ENCODE data around the gene CHIC2. TPM values are rescaled to one million over a fixed set of nuclear protein-coding genes. Genes with fewer than 3 reads are reported as not detected.
"Not testable (repeated sequence)": the region's sequence is repeated elsewhere in the genome, so short reads cannot be mapped to it uniquely, and the experiment has no call there.

CHIC2 gene
- 31.3 and 43.7 TPM in 2 replicates for total RNA-seq
- polyA plus RNA-seq (2012) = 41.4 TPM

DNA sequence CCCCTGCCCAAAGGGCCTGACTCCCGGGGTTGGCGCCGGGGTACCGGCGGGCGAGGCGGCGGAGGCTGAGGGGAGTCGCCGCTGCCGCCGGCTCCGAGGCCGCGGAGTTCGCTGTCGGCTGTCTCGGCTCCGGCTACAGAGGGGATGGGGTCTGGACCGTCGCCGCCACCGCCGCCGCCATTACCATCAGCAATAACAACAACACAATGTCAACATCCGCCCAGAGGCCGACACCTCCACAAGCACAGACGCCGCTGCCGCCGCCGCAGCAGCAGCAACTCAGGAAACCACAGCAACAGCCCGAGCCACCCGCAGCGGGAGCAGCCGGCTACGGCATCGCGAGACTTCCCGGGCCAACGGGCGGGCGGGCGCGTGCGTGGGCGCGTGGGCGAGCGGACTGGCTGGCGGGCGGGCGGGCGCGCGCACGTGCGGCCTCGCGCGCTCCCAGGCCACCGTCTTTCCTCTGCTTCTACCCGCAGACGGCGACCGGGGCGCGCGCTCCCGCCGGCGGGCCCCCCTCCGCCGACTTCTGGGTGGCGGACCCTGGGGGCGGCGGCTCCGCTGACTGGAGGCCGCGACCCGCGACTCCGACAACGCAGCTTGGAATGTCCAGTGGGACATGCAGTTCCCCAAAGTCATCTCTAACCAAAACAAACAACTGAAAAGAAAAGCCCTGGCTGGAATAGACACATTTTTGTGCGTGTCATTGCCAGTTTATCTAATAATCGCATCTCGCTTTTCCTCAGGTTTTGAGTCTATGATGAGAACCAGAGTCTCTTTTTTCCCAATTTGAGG, at the start of gene CHIC2:
TSS of gene CHIC2 (minus strand) at position 289 of the 795 bp plus-strand sequence. CDS start 305 bp downstream, outside the sequence.
- DNase-seq (ENCODE audit: low read depth) = peak; percentile 94

DNA sequence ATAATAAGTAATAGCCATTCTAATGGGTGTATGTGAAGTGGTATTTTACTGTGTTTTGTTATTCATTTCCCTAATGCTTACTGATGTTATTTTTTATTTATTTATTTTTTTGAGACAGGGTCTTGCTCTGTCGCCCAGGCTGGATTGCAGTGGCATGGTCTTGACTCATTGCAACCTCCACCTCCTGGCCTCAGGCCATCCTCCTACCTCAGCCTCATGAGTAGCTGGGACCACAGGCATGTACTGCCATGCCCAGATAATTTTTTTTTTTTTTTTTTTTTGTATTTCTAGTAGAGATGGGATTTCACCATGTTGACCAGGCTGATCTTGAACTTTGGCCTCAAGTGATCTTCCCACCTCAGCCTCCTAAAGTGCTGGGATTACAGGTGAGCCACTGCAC, 48.8 kb upstream of the CHIC2 start:
- DNase-seq (ENCODE audit: low read depth) = not testable (repeated sequence)

DNA sequence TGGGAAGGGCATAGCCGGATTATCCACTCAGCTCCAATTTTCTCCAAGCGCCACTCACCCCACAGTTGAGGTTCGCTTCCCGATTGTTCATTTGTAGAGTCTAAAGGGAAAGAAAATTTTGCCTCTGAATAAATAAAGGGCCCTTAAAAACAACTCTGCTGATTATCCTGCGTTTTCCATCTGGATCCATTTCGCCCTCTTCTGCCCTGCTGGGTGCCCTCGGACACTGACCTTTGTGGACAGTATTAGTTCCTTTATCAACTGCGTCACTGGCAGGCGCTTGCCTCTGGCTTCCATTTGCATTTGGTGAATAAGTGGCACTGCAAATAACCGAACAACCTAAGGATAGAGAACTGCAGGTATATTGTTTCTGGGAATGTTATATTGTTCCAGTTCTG, 45.6 kb upstream of the CHIC2 start:
- no peak for DNase-seq (ENCODE audit: low read depth)

GRCh38 chr4:54109241-54110018, 45.0 kb upstream of the CHIC2 start:
- no peak for DNase-seq (ENCODE audit: low read depth)

DNA sequence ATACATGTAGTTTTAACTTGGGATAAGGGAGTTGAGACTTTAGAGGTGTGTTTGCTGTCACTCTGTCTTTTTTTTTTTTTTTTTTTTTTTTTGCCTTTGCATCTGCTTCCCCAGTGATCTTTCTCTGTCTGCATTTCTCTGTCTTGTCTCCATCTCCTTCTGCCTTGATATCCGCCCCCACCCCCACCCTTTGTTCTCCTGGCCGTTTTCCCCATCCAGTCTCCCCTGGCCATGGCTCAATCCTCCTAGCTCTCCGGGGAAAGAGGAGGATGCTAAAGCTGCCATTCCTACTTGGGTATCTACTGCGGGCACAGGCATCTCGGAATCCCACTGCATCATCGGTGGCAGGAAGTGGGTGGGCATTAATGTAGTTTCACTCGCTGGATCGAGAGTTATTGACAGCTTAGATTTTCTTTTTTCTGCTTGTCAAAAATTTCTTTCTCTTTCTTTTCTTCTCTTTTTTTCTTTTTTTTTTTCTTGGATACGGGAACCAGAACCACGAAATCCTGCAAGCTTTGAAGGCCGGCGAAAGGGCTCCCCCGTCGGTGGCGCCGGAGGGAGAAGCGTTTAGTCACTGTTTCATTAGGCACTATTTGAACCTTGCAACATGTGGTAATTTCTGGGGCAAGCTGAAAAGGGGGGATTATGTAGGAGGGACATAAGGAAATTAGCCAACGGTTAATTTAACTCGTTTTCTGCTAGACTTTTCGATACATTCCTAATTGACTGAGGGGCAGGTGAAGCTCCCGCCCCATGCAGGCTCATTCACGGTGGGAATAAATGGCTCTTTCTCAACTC, 43.7 kb upstream of the CHIC2 start:
- no peak for DNase-seq (ENCODE audit: low read depth)

- DNase-seq (ENCODE audit: low read depth) = no peak
Measured at GRCh38 chr4:54104907-54105306, 40.5 kb upstream of the CHIC2 start.

- no peak for DNase-seq (ENCODE audit: low read depth)
Measured at GRCh38 chr4:54103190-54103574, 38.8 kb upstream of the CHIC2 start.

DNA sequence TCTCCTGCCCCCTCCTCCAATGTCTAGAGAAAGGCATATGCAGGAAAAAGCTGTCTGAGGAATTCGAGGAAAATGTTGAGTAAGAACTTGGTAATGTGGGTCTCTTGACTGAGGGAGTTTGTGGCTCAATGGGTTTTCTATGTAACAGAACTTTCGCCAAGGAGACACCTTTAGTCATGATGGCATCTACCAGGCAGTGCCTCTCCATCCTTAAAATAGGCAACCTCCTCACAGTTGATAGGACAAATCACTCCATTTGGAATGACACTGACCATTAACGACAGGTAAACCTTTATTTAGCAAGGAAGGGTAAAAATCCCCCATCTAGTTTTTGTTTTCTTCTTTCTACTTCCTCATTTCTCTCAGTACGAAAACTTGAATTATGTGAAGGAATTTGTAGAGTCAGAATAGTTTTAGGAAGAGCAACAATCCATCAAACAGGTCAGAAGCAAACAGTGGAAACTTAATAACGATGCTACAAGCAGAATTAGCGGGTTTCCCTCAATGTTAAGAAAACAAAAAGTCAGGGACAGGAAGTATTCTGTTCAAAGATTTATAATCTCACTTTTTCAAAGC, 38.2 kb upstream of the CHIC2 start:
- no peak for DNase-seq (ENCODE audit: low read depth)

DNA sequence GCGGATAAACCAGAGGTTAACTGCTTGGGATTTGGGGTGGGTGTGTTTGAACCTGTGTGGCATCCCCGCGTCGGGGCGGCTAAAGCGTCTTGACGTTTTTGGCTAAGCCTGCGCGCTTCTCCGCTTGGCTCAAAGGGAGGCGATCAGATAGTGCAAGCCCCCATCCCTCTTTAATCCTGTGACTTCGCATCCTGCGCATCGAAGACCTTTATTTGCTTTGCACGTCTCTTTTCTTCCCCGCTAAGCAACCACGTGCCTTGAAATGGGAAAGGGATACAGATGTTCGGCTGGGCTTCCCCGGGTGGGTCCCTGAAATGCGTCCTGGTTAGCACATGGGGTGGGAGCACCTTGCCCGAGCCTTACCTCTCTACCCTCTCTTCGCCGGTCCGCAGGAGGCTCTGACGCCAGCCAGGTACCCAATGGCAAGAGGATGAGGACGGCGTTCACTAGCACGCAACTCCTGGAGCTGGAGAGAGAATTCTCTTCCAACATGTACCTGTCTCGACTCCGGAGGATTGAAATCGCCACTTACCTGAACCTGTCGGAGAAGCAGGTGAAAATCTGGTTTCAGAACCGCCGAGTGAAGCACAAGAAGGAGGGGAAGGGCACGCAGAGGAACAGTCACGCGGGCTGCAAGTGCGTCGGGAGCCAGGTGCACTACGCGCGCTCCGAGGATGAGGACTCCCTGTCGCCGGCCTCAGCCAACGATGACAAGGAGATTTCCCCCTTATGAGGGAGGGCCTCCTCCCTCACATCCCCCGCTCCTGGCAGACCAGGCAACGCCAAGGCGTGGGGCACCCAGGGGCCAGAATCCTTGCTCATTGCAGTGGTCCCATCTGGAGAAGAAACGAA, 37.0 kb upstream of the CHIC2 start:
- DNase-seq (ENCODE audit: low read depth) = no peak

DNA sequence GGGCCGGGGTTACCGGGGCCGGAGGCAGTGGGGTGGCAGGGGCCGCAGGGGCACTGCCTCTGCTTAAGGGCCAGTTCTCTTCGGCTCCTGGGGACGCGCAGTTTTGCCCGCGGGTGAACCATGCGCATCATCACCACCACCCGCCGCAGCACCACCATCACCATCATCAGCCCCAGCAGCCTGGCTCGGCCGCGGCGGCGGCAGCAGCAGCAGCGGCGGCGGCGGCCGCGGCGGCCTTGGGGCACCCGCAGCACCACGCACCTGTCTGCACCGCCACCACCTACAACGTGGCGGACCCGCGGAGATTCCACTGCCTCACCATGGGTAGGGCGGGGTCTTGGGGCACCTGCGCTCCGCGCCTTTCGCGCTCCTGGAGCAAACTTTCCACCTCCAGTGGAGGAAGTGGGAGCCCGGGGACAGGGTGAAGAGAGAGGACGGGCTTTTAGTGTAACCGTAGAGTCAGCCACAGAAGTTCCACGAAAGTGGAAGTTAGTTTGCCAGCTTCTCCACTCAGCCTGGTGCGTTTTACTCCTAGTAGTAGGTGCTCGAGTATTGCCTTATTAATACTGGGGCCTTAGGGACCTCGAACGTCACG, 36.3 kb upstream of the CHIC2 start:
- DNase-seq (ENCODE audit: low read depth) = no peak

GRCh38 chr4:54099748-54100574, 35.6 kb upstream of the CHIC2 start, which contains the start of gene GSX2:
Gene GSX2 (plus strand): TSS chr4:54100163. CDS start chr4:54100345, 182 bp downstream.
- no peak for DNase-seq (ENCODE audit: low read depth)

GRCh38 chr4:54099287-54099747, 34.9 kb upstream of the CHIC2 start:
- no peak for DNase-seq (ENCODE audit: low read depth)

DNA sequence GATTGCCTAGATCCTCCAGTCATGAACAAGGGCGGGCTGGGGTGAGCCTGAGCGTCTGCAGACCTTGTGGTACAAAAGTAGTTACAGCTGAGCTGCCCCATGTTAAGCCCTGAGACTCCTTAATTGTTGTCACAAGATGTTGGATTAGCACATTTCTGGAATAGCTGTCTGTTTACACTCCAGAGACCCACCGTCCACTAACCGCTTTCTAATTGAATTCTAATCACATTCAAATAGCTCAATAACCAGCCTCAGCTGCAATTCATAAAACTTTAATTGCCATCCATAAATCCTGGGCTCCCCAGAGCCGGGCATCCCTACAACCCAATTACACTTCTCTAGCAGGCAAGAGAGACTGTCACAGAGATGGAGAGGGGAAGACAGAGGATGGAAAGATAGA, 34.0 kb upstream of the CHIC2 start:
- DNase-seq (ENCODE audit: low read depth) = no peak

DNA sequence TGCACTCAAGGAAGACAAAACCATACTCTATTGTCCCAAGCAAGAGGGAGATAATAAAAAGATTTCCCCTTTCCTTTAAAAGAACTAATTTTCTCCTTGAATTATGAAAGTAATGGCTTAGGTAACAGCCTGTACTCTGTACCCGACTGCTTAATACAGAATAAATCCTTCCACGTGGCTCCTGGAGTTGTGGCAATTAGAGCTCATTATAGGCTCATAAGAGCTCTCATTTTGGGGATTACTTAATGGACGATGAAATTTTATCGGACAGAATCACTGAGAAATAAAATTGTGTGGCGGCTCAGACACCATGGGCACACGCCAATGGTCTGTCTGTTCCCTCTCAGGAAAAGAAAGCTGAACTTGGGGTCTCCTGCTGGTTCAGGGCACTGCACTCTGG, 32.7 kb upstream of the CHIC2 start:
- no peak for DNase-seq (ENCODE audit: low read depth)

GRCh38 chr4:54096295-54096962, 32.0 kb upstream of the CHIC2 start:
- no peak for DNase-seq (ENCODE audit: low read depth)

- DNase-seq (ENCODE audit: low read depth) = no peak
Measured at GRCh38 chr4:54095110-54095825, 30.9 kb upstream of the CHIC2 start.

DNA sequence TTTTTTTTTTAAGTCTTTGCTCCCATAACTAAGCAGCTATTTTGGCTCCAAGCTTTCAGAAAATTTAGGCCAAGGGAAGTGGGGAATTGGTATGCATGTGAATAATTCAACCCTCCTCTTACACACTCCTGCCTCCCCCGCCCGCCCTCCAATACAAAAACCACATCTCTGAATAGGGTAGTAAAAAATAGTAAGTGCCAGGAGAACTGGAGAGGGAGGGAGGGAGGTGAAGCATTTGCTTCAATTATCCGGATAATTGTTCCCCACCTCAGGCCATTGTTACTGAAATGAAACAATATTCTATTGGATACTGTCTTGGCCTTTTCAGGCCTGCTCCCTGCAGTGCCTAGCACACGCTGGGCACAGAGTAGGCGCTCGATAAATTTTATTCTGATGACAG, 30.0 kb upstream of the CHIC2 start:
- DNase-seq (ENCODE audit: low read depth) = no peak

Data from myocyte (in vitro differentiated cells).